ENCODE data around the gene KCTD10. TPM values are rescaled to one million over a fixed set of nuclear protein-coding genes. Genes with fewer than 3 reads are reported as not detected.

Gene KCTD10
- polyA plus RNA-seq, 1 of the 3 experiments (the other 2 are of a cell fraction), result 66.9 TPM

DNA sequence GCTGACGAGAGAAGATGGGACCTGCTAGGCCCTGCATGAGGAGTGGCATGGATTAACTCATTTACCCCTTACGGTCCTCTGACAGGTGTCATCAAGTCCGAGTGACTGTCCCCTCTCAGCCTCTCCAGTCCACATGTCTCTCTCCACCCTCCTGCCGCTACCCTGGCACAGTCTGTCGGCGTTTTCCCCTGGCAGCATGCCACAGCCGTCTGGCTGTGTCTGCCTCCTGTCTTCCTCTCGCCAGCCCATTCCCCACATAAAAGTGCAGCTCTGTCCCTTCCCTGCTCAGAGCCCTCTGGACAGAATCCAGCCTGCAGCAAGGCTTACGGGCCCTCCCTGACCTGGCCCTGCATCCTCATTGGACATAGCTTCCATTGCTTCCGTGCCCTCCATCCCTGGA, 46.0 kb upstream of the KCTD10 start (continued):
- TF ChIP-seq, protein P1, sequence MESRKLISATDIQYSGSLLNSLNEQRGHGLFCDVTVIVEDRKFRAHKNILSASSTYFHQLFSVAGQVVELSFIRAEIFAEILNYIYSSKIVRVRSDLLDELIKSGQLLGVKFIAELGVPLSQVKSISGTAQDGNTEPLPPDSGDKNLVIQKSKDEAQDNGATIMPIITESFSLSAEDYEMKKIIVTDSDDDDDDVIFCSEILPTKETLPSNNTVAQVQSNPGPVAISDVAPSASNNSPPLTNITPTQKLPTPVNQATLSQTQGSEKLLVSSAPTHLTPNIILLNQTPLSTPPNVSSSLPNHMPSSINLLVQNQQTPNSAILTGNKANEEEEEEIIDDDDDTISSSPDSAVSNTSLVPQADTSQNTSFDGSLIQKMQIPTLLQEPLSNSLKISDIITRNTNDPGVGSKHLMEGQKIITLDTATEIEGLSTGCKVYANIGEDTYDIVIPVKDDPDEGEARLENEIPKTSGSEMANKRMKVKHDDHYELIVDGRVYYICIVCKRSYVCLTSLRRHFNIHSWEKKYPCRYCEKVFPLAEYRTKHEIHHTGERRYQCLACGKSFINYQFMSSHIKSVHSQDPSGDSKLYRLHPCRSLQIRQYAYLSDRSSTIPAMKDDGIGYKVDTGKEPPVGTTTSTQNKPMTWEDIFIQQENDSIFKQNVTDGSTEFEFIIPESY (IDR thresholded peaks at IDR 0.05; ENCODE audit: borderline replicate concordance, low read depth), result no peak
- TF ChIP-seq TAF1 (IDR thresholded peaks at IDR 0.05; ENCODE audit: borderline replicate concordance, low read depth, low read length), result no peak
- TF ChIP-seq GABPA (IDR thresholded peaks at IDR 0.05; ENCODE audit: low read depth), result no peak
- TF ChIP-seq, protein P2, sequence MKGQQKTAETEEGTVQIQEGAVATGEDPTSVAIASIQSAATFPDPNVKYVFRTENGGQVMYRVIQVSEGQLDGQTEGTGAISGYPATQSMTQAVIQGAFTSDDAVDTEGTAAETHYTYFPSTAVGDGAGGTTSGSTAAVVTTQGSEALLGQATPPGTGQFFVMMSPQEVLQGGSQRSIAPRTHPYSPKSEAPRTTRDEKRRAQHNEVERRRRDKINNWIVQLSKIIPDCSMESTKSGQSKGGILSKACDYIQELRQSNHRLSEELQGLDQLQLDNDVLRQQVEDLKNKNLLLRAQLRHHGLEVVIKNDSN (IDR thresholded peaks at IDR 0.05; ENCODE audit: borderline replicate concordance, low read depth), result no peak
- no peak for TF ChIP-seq FOXM1 (IDR thresholded peaks at IDR 0.05; ENCODE audit: low read depth)
- TF ChIP-seq EP300 (IDR thresholded peaks at IDR 0.05; ENCODE audit: borderline replicate concordance in 1 of 2, low read depth in 1 of 2, low read length in 1 of 2), result peak in 1 of 2 experiments; percentile 83; a peak in 2 of 4 replicates
- no peak for TF ChIP-seq POLR2AphosphoS5 (IDR thresholded peaks at IDR 0.05; ENCODE audit: low read depth, low read length)
- TF ChIP-seq, protein P3, sequence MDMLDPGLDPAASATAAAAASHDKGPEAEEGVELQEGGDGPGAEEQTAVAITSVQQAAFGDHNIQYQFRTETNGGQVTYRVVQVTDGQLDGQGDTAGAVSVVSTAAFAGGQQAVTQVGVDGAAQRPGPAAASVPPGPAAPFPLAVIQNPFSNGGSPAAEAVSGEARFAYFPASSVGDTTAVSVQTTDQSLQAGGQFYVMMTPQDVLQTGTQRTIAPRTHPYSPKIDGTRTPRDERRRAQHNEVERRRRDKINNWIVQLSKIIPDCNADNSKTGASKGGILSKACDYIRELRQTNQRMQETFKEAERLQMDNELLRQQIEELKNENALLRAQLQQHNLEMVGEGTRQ (IDR thresholded peaks at IDR 0.05; ENCODE audit: borderline replicate concordance, low read depth, low read length), result no peak
- TF ChIP-seq ELF1 (IDR thresholded peaks at IDR 0.05), result no peak
- TF ChIP-seq MXI1 (IDR thresholded peaks at IDR 0.05; ENCODE audit: low read depth, low read length), result peak; percentile 96
- peak; percentile 37; the same call in 1 of the 2 replicates for TF ChIP-seq RAD21 (IDR thresholded peaks at IDR 0.05; ENCODE audit: low read length)
- TF ChIP-seq, protein P4, sequence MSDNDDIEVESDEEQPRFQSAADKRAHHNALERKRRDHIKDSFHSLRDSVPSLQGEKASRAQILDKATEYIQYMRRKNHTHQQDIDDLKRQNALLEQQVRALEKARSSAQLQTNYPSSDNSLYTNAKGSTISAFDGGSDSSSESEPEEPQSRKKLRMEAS (IDR thresholded peaks at IDR 0.05; ENCODE audit: low read depth), result no peak
- TF ChIP-seq MEF2A (IDR thresholded peaks at IDR 0.05; ENCODE audit: borderline replicate concordance, low read depth), result no peak
- TF ChIP-seq RCOR1 (IDR thresholded peaks at IDR 0.05; ENCODE audit: low read length), result no peak; the same call in 1 of the 2 replicates
- no peak for TF ChIP-seq YY1 (IDR thresholded peaks at IDR 0.05; ENCODE audit: low read depth)
- TF ChIP-seq CHD2 (IDR thresholded peaks at IDR 0.05; ENCODE audit: low read length, partially characterized antibody), result peak; percentile 65
- no peak for TF ChIP-seq GATA2 (CRISPR knock-in tag; IDR thresholded peaks at IDR 0.05)
- TF ChIP-seq, protein P5, sequence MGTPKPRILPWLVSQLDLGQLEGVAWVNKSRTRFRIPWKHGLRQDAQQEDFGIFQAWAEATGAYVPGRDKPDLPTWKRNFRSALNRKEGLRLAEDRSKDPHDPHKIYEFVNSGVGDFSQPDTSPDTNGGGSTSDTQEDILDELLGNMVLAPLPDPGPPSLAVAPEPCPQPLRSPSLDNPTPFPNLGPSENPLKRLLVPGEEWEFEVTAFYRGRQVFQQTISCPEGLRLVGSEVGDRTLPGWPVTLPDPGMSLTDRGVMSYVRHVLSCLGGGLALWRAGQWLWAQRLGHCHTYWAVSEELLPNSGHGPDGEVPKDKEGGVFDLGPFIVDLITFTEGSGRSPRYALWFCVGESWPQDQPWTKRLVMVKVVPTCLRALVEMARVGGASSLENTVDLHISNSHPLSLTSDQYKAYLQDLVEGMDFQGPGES (IDR thresholded peaks at IDR 0.05; ENCODE audit: low read depth, low read length), result no peak
- TF ChIP-seq FOSL2 (IDR thresholded peaks at IDR 0.05; ENCODE audit: borderline replicate concordance, low read depth), result no peak
- TF ChIP-seq RFX5 (IDR thresholded peaks at IDR 0.05; ENCODE audit: low read length), result no peak
